ENCODE data around the gene SLC1A3. TPM values are rescaled to one million over a fixed set of nuclear protein-coding genes. Genes with fewer than 3 reads are reported as not detected.

Gene SLC1A3
- total RNA-seq, 1 donor from 2014 or later: 1.3 TPM

DNA sequence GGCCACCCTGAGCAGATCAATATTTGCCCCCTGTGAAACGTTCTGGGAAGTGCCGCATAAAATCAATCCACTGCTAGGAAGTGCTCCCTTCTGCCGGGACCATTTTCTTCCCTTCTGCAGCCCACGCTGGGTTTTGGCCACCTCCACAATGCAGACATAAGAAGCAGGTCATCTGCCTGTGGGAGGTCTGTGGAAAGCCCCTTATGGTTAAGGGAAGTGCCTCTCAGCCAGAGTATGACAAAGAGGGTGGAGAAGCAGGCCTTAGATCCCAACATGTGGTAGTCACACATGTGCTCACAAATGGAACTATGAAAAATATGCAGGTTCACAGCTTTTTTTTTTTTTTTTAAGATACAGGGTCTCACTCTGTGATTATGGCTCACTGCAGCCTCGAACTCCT, 82.8 kb downstream of the SLC1A3 start:
- DNase-seq (ENCODE audit: low read depth): no peak
- H3K4me3 ChIP-seq (ENCODE audit: low read depth, low read length): no peak overlapping the region
- TF ChIP-seq, protein P1, sequence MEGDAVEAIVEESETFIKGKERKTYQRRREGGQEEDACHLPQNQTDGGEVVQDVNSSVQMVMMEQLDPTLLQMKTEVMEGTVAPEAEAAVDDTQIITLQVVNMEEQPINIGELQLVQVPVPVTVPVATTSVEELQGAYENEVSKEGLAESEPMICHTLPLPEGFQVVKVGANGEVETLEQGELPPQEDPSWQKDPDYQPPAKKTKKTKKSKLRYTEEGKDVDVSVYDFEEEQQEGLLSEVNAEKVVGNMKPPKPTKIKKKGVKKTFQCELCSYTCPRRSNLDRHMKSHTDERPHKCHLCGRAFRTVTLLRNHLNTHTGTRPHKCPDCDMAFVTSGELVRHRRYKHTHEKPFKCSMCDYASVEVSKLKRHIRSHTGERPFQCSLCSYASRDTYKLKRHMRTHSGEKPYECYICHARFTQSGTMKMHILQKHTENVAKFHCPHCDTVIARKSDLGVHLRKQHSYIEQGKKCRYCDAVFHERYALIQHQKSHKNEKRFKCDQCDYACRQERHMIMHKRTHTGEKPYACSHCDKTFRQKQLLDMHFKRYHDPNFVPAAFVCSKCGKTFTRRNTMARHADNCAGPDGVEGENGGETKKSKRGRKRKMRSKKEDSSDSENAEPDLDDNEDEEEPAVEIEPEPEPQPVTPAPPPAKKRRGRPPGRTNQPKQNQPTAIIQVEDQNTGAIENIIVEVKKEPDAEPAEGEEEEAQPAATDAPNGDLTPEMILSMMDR (conservative IDR thresholded peaks at IDR 0.05; ENCODE audit: low read depth, low read length): no peak

DNA sequence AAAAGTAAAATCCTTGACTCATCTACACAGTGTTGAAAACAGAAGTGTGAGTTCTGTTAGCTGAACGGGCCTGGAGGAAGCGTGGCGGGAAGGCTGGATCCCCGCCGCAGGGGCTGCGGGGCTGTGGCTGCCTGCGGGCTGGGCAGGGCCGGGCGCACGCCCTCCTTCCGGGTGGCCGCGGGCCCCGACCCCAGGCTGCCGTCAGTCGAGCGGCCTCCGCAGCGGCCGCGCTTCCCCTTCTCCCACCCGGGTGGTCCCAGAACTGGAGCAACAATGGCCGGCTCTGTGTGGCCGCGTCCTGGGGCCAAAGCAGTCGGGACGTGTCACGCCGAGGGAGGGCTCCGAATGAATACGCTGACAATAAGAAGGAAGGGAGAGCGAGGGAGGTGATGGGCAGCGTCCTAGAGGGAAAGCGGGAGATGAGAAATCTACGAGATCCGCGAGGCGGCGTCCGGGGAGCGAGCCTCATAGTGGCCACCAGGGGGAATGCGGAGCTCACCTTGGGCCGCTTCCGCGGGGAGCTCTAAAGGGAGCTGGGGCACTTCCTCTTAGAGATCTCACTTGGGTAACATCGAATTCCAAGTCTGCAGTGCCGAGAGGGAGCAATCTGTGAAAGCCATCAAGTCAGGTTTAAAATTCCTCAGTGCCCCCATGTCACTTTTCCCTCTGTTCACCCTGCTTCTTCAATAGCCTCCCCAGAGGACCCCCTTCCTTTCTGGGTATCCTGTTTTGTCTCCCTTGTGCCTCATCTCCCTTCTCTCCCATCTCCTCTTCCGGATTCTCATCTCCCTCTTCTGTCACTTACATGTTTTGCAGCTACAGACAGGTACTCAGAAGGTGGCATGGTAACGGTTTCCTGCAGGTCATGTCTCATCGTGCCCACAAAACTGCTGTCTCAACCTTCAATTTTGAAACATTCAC, 83.9 kb downstream of the SLC1A3 start:
- peak overlapping the region; percentile 66 for H3K4me3 ChIP-seq (ENCODE audit: low read depth, low read length)
- no peak for DNase-seq (ENCODE audit: low read depth)

DNA sequence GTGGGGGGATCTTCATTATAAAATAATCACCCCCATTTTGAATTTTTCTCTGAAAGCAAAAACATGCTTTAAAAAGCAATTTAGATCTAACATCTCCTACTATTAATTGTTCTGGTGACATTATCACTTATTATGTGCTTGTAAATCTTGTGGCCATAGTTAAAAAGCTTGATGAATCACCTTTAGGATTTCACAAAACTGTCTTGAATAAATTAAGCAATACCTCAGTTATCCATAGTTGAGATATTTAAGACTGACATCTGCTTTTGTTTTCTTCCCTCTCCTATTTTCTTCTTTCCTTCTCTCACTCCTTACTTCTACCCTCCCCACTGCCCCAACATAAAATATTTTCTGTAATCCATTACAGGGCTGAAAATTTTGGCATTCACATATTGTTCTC, 84.8 kb downstream of the SLC1A3 start:
- no peak for DNase-seq (ENCODE audit: low read depth)
- no peak overlapping the region for H3K4me3 ChIP-seq (ENCODE audit: low read depth, low read length)
- TF ChIP-seq, protein P1 (conservative IDR thresholded peaks at IDR 0.05; ENCODE audit: low read depth, low read length): no peak

More for the DNA sequence above, 83.9 kb downstream of the SLC1A3 start:
- TF ChIP-seq, protein P1 (conservative IDR thresholded peaks at IDR 0.05; ENCODE audit: low read depth, low read length): peak; percentile 84

DNA sequence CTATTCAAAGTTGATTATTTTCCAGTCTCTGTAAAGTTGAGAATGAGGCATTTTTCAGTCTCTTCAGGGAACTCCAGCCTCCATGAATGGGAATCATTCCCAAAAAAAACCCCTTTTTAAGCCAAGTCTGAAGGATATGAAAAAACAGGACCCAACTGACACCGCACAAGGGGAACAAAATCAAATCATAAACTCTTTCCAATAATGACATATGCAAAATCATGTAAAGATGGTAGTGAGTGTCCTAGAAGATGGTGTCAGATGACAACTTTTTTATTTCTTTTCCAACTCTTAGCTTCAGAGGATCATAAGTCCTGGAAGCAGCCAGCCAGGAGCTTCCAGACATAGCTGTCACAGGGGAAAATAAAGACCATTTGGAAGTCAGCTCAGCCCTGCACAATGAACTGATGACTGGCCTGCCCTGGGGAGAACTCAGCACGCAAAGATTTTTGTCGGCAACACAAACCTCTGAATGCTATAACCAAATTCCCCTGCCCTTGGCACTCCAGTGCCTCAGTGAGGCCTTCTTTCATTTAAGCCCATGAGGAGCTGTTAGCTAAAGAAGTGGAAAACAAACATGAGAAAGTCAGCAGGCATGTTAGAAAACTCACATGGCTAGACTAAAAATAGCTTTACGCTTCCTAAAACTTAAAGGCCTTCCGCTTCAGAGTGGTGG, 85.4 kb downstream of the SLC1A3 start:
- TF ChIP-seq, protein P1 (conservative IDR thresholded peaks at IDR 0.05; ENCODE audit: low read depth, low read length): no peak
- DNase-seq (ENCODE audit: low read depth): no peak
- no peak overlapping the region for H3K4me3 ChIP-seq (ENCODE audit: low read depth, low read length)

DNA sequence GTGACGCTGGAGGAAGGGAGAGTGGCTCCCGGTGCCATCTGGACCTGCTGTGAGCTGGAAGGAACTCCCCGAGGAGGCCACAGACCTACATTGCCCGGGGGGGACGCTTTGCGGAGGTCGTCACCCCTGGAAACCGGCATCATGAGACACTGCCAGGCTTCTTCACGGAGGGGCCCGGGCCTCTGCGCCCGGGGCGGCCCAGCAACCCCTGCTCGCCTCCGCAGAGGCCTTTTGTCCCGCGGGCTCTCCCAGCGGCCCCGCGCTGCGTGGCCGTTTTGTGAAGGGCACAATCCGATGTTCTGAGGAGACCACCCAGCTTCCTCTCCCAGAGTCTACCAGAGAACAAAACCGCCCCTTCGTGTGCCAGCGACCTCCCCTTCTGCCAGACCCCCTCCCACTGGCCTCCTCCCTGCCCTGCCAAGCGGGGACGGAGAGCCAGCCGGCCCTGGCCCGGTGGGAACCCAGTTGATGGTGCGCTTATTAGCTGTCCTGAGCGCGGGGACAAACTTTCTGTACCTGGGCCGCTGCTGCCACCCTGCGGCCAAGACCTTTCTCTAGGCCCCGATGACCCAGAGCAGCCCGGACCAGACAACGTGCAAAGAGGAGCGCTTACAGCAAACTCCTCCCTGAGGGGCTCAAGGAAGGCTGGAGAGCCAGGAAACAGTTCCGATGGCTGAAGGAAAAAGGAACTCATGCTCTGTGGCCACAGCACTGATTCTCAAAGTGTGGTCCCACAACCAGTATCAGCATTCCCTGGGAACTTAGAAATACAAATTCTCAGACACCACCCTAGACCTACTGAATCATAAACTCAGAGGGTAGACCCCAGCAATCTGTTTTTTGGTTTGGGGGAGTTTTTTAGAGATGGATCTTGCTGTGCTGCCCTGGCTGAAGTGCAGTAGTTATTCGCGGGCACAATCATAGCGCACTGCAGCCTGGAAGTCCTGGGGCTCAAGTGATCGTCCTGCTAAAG, 86.7 kb downstream of the SLC1A3 start:
- TF ChIP-seq, protein P1 (conservative IDR thresholded peaks at IDR 0.05; ENCODE audit: low read depth, low read length): peak; percentile 79
- H3K4me3 ChIP-seq (ENCODE audit: low read depth, low read length): peak overlapping the region; percentile 34
- DNase-seq (ENCODE audit: low read depth): no peak

DNA sequence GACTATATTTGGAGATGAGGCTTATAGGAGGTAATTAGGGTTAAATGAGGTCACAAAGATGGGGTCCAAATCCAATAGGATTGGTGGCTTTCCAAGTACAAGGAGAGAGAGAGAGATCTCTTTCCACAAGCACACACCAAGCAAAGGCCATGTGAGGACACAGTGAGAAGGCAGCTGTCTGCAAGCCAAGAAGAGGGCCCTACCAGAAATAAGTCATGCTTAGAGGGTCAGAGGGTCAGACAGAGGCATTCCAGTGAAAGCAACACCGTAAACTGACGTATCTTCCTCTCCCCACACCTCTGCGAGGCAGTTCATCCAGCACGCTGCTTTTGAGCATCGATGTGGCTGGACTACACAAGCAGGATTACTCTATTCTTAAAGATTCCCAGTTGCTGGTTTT, 87.9 kb downstream of the SLC1A3 start:
- no peak overlapping the region for H3K4me3 ChIP-seq (ENCODE audit: low read depth, low read length)
- DNase-seq (ENCODE audit: low read depth): no peak
- TF ChIP-seq, protein P1 (conservative IDR thresholded peaks at IDR 0.05; ENCODE audit: low read depth, low read length): no peak
